DND-41 (cell line): Measurements from ENCODE around the gene CEP192.
"Not testable (repeated sequence)": the region's sequence is repeated elsewhere in the genome, so short reads cannot be mapped to it uniquely, and the experiment has no call there.

Source experiments
- ATAC-seq: fragments of 200-7000 bp; cut with Tn5 transposase; 3 replicates; pipeline ENCODE4 v1.9.1; 2021; ENCODE audit warnings: low read depth; ENCODE audit not compliant: insufficient read depth
- DNase-seq: peaks from one replicate; pipeline ENCODE4 v3.0.0-alpha.2; 2020
- H2AFZ ChIP-seq: 2 replicates; pipeline ENCODE4 v1.6.0; 2012; ENCODE audit warnings: low read depth, low read length
- H3K27ac ChIP-seq: 2 replicates; pipeline ENCODE4 v1.5.1; 2012; ENCODE audit warnings: low read length, inconsistent platforms
- H3K27me3 ChIP-seq: fragments of 200-600 bp; sonication (generic); 2 replicates; pipeline ENCODE4 v1.6.0; 2012; ENCODE audit warnings: low read length, mild to moderate bottlenecking, inconsistent platforms; ENCODE audit not compliant: insufficient read depth, poor library complexity
- H3K36me3 ChIP-seq: 2 replicates; pipeline ENCODE4 v1.5.1; 2012; ENCODE audit warnings: low read length, inconsistent platforms; ENCODE audit not compliant: insufficient read depth
- H3K4me1 ChIP-seq: 2 replicates; pipeline ENCODE4 v1.5.1; 2012; ENCODE audit warnings: mild to moderate bottlenecking, low read length; ENCODE audit not compliant: insufficient read depth
- H3K4me2 ChIP-seq: 2 replicates; pipeline ENCODE4 v1.6.0; 2012; ENCODE audit warnings: mild to moderate bottlenecking, moderate library complexity, low read length, inconsistent platforms; ENCODE audit not compliant: insufficient read depth
- H3K4me3 ChIP-seq, 2 experiments: fragments of 200-600 bp in 1 of 2; shearing (Covaris generic) in 1 of 2; 2 replicates each; pipeline ENCODE4 v1.5.1; 2012 to 2016; ENCODE audit warnings: inconsistent platforms in 2 of 2, low read length in 2 of 2, mild to moderate bottlenecking in 2 of 2, low read depth in 1 of 2, moderate library complexity in 1 of 2
- H3K79me2 ChIP-seq: 2 replicates; pipeline ENCODE4 v1.6.0; 2012; ENCODE audit warnings: low read length, inconsistent platforms; ENCODE audit not compliant: insufficient read depth
- H3K9ac ChIP-seq: 2 replicates; pipeline ENCODE4 v1.6.0; 2012; ENCODE audit warnings: low read depth, mild to moderate bottlenecking, inconsistent platforms, low read length, moderate library complexity
- H3K9me3 ChIP-seq: 2 replicates; pipeline ENCODE4 v1.5.1; 2012; ENCODE audit warnings: low read length, moderate library complexity, mild to moderate bottlenecking, inconsistent platforms; ENCODE audit not compliant: insufficient read depth, severe bottlenecking
- H4K20me1 ChIP-seq: 2 replicates; pipeline ENCODE4 v1.6.0; 2012; ENCODE audit warnings: low read length; ENCODE audit not compliant: insufficient read depth
- EZH2 ChIP-seq: IDR thresholded peaks from 3 replicates; pipeline ENCODE4 v1.6.1; 2012; ENCODE audit warnings: borderline replicate concordance, low read depth, mild to moderate bottlenecking, moderate library complexity, low read length, inconsistent platforms; ENCODE audit not compliant: severe bottlenecking
- TF ChIP-seq, protein P1 (sequence below): IDR thresholded peaks from 2 replicates; pipeline ENCODE4 v1.5.1; 2012; ENCODE audit warnings: borderline replicate concordance, low read length, moderate library complexity, mild to moderate bottlenecking; ENCODE audit not compliant: poor library complexity, severe bottlenecking; ENCODE audit errors: extremely low read depth

Gene CEP192

DNA sequence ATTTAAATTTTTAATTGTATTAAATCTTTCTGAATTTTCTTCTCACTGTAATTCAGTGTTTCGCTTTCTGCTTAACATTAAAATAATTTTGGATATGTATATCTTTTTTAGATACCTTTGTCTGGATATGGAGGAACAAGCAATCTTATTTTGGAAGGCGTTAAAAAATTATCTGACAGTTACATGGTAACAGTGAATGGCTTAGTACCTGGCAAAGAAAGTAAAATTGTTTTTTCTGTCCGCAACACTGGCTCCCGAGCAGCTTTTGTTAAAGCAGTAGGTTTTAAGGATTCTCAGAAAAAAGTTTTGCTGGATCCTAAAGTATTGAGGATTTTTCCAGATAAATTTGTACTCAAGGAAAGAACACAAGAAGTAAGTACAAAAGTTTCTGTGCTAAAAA lies 95.7 kb downstream of the CEP192 start:
- no peak overlapping the region for H3K9ac ChIP-seq
- H3K79me2 ChIP-seq: peaks cover 14% of the 10 kb centered on the region; the same call in 1 of the 2 replicates
- no peak for DNase-seq
- no peaks in the 10 kb centered on the region for H4K20me1 ChIP-seq
- no peak overlapping the region for H3K27ac ChIP-seq
- H3K4me2 ChIP-seq: no peak overlapping the region
- no peak overlapping the region for H3K4me3 ChIP-seq
- no peak overlapping the region for H2AFZ ChIP-seq
- no peaks in the 10 kb centered on the region for H3K27me3 ChIP-seq
- H3K9me3 ChIP-seq: peaks cover 2% of the 10 kb centered on the region
- ATAC-seq: no peak
- no peaks in the 10 kb centered on the region for H3K4me1 ChIP-seq
- TF ChIP-seq, protein P1, sequence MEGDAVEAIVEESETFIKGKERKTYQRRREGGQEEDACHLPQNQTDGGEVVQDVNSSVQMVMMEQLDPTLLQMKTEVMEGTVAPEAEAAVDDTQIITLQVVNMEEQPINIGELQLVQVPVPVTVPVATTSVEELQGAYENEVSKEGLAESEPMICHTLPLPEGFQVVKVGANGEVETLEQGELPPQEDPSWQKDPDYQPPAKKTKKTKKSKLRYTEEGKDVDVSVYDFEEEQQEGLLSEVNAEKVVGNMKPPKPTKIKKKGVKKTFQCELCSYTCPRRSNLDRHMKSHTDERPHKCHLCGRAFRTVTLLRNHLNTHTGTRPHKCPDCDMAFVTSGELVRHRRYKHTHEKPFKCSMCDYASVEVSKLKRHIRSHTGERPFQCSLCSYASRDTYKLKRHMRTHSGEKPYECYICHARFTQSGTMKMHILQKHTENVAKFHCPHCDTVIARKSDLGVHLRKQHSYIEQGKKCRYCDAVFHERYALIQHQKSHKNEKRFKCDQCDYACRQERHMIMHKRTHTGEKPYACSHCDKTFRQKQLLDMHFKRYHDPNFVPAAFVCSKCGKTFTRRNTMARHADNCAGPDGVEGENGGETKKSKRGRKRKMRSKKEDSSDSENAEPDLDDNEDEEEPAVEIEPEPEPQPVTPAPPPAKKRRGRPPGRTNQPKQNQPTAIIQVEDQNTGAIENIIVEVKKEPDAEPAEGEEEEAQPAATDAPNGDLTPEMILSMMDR: no peak
- TF ChIP-seq EZH2: no peak
- peaks cover 69% of the 10 kb centered on the region for H3K36me3 ChIP-seq

DNA sequence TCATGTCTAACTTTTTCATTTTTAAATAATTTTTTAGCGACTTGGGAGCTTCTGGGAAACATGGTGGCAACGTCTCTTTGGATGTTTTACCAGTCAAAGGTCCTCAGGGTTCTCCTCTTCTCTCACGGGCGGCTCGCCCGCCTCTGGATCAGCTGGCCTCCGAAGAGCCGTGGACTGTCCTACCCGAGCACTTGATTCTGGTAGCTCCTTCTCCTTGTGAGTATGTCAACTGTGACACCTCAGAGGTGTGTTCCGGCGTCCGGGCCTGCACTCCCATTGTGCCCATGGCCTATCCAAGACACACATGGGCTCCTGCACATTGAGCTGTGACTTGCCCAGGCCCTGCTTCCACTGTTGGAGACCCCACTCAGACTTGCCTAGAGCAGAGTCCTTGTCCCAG lies 104.3 kb downstream of the CEP192 start:
- Histone ChIP-seq H3K4me1 (no peaks in the 10 kb centered on the region), H3K36me3 (peaks cover 80% of the 10 kb centered on the region), H3K27ac (no peak overlapping the region), H3K9ac (no peak overlapping the region), H3K4me3 (no peak overlapping the region), H3K4me2 (no peak overlapping the region), H3K79me2 (no peaks in the 10 kb centered on the region), H4K20me1 (no peaks in the 10 kb centered on the region), H3K9me3 (no peaks in the 10 kb centered on the region), H3K27me3 (no peaks in the 10 kb centered on the region), H2AFZ (no peak overlapping the region)
- TF ChIP-seq EZH2: no peak
- no peak for DNase-seq
- ATAC-seq: no peak

DNA sequence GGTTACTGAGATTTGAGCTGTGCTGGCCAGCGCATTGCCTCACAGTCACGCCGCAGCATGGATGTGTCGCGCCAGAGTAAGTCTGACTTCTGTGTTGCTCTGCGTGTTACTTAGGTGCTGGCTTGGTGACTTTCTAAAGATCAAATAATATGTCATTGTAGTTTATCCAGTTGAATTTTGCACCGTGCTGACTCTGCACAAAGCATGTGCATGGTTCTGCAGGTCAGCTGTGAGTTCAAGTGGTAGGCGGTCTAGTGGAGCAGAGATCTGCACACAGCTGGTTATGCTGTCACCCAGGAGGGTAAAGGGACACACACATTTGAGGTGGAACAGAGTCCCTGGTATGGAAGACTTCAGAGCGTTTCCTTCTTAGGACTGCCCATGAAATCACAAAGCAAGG lies 105.1 kb downstream of the CEP192 start:
- no peak for TF ChIP-seq EZH2
- TF ChIP-seq, protein P1: no peak
- H3K36me3 ChIP-seq: peaks cover 80% of the 10 kb centered on the region
- H3K9me3 ChIP-seq: no peaks in the 10 kb centered on the region
- no peak overlapping the region for H3K27ac ChIP-seq
- no peaks in the 10 kb centered on the region for H3K79me2 ChIP-seq
- no peak overlapping the region for H3K9ac ChIP-seq
- no peak for ATAC-seq
- no peaks in the 10 kb centered on the region for H3K27me3 ChIP-seq
- H2AFZ ChIP-seq: no peak overlapping the region
- H3K4me1 ChIP-seq: no peaks in the 10 kb centered on the region
- no peak for DNase-seq
- H3K4me2 ChIP-seq: no peak overlapping the region
- H4K20me1 ChIP-seq: no peaks in the 10 kb centered on the region
- H3K4me3 ChIP-seq: no peak overlapping the region

DNA sequence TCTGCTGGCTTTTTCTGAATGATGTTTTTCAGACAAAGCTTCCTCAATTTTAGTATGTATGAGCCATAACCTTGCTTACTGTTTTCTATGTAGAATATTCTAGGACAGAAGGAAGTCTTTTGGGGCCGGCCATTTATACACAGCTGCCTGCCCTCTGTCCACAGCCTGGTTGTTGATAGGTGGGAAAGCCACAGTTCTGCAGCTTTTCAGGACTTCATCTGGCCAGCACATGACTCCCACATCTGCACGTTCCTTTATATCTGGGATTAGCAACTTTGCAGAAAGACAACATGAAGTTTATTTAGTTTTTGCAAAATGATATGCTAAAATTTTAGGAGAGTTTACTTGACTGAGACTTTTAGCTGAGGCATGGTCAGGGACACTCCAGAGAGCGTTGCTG lies 105.6 kb downstream of the CEP192 start:
- Histone ChIP-seq H3K4me2 (no peak overlapping the region), H3K9ac (no peak overlapping the region), H2AFZ (no peak overlapping the region), H3K4me1 (no peaks in the 10 kb centered on the region), H3K9me3 (no peaks in the 10 kb centered on the region), H3K79me2 (no peaks in the 10 kb centered on the region), H3K4me3 (no peak overlapping the region), H3K36me3 (peaks cover 84% of the 10 kb centered on the region), H4K20me1 (no peaks in the 10 kb centered on the region), H3K27ac (no peak overlapping the region), H3K27me3 (no peaks in the 10 kb centered on the region)
- DNase-seq (no peak), ATAC-seq (no peak)
- TF ChIP-seq EZH2: no peak
- TF ChIP-seq, protein P1: no peak

DNA sequence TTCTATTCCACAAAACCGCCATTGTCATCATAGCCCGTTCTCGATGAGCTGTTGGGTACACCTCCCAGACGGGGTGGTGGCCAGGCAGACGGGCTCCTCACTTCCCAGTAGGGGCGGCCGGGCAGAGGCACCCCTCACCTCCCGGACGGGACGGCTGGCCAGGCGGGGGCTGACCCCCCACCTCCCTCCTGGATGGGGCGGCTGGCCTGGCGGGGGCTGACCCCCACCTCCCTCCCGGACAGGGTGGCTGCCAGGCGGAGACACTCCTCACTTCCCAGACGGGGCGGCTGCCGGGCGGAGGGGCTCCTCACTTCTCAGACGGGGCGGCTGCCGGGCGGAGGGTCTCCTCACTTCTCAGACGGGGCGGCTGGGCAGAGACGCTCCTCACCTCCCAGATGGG lies 106.9 kb downstream of the CEP192 start:
- not testable (repeated sequence) for H3K4me1 ChIP-seq, H3K9ac ChIP-seq, H3K27me3 ChIP-seq, H3K4me2 ChIP-seq, H3K27ac ChIP-seq, ATAC-seq, H4K20me1 ChIP-seq, H3K4me3 ChIP-seq, H2AFZ ChIP-seq, H3K9me3 ChIP-seq, H3K79me2 ChIP-seq, DNase-seq
- H3K36me3 ChIP-seq: peaks cover 84% of the 10 kb centered on the region
